HG02623 (cell line): ENCODE results near the gene MAVS.
A peak's percentile ranks its signal among the peaks of the same experiment; 100 is the strongest.
"Not testable (repeated sequence)": the region's sequence is repeated elsewhere in the genome, so short reads cannot be mapped to it uniquely, and the experiment has no call there.

ENCODE experiments used
- ATAC-seq: cut with Tn5 transposase; IDR thresholded peaks from one replicate; pipeline ENCODE4 v1.9.1; 2021; ENCODE audit warnings: moderate library complexity; ENCODE audit not compliant: unreplicated experiment

Gene MAVS

GRCh38 chr20:3885715-3886114, 39.1 kb downstream of the MAVS start:
- no peak for ATAC-seq

GRCh38 chr20:3887876-3888620, 41.4 kb downstream of the MAVS start:
- ATAC-seq, result no peak

DNA sequence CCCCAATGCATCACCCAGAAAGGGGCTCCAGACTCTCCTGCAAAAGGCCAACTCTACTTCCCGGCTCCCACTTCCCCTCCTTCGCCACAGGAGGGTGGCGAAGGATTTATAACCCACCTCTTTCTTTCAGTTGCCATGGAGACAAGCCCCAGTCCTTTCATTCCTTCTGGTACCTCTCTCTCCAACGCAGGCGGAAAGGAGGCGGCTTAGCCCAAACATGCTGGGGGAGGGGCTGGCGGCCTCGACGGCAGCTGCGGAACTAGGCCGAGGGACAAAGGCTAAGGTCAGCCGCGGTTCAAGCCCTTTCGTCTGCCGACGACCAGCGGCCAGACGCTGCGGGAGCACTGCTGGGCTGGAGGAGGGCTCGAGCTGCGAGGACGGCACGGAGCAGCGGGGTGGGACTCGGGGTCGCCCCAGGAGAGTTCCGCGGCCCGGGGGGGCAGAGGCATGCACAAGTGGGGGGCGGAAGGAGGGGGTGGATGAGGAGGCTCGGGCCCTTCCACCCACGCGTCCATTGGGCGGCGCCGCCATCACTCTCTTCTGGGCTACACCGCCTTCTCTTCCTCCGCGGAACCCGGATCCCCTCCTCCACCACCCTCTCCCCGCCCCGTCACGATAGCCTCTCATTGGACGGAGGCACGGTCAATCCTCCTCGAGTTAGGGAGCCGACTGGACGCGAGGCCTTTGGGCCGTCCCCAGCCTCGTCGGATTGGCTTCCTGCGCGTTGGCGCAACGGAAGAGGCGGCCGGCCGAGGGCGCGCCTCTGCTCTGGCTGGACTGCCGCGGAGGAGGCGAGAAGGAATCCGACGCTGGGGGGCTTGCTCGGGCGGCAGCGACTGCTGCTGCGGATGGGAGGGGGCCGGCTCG, 42.2 kb downstream of the MAVS start, which contains the start of gene PANK2:
Gene PANK2 (plus strand): TSS at position 766 of the 867 bp plus-strand sequence.
- peak; percentile 93 for ATAC-seq

GRCh38 chr20:3889489-3890397, 43.1 kb downstream of the MAVS start:
- no peak for ATAC-seq

GRCh38 chr20:3890398-3890751, 43.7 kb downstream of the MAVS start:
- no peak for ATAC-seq

DNA sequence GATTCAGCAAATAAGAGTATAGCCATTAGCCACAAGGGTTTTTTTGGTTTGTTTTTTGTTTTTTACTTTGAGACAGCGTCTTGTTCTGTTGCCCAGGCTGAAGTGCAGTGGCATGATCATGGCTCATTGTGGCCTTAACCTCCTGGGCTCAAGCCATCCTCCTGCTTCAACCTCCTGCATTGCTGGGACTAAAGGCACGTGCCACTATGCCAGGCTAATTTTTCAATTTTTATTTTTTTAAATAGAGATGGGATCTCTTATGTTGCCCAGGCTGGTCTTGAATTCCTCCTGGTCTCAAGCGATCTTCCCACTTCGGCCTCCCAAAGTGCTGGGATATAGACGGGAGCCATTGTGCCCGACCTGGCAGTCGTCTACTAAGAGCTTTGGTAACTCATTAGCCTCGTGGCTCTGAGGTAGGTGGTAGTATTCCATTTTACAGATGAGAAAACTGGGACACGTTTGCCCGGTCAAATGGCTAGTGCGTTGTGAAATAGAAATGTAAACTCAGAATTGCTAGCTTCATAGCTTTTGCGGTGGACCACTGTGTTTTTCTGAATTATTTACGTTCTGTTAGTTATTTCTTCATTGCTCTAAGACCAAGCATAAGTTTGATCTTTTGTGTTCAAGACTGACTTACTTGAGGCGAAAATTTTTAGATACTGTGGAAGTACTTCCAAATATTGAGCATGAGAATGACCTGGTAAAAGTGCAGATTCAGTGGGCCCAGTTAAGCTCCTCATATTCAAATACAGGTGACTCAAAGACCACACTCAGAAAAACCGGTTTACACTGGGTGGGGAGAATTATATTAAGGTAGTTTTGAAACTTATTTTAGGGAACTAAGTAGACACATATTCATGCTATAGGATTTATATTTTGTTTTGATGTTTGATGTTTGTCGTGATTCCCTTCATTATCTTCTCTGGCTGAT, 44.6 kb downstream of the MAVS start:
- ATAC-seq, result no peak

- no peak for ATAC-seq
These were observed 48.2 kb downstream of the MAVS start for GRCh38 chr20:3894796-3895195.

DNA sequence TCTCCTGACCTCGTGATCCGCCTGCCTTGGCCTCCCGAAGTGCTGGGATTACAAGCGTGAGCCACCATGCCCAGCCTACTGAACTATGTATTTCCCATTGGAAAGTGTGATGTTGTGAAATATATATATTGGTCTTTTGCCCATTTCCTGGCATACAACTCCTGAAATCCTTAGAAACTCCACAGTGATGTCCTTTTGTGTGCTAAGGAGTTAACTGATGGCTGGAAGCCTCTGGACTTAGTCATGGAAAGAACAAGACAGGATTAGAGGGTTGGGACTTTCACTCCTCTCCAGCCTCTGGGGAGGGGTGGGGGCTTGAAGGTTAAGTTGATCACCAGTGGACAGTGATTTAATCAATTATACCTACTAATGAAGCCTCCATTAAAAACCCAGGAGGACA, 49.7 kb downstream of the MAVS start:
- ATAC-seq, result no peak

DNA sequence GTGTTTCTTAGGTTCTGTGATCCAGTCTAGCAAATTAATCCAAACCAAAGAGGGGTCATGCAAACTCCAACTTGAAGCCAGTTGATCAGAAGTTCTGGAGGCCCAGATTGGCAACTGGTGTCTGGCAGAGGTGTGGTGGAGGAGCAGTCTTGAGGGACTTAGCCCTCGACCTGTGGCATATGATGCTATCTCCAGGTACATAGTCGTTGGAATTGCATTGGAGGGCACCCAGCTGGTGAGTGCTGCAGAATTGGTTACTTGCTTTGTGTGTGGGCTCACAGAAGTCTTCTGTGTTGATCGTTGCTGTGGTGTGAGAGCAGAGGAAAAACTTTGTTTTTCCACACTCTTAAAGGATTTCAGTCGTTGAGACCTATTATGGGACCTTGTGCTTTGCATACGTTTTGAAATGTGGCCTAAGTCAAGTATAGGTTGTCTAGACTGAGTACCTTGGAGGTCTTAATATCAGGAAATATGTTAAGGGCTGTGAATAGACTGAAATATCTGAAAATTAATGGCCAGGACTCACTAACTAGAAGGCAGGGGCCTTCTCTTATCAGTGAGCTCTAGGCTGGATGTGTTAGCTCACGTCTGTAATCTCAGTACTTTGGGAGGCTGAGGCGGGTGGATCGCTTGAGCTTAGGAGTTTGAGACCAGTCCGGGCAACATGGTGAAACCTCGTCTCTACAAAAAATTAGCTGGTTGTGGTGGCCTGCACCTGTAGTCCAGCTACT, 50.4 kb downstream of the MAVS start:
- ATAC-seq, result no peak

- not testable (repeated sequence) for ATAC-seq
These were observed 51.5 kb downstream of the MAVS start for GRCh38 chr20:3898181-3898580.

GRCh38 chr20:3898639-3899038, 52.0 kb downstream of the MAVS start:
- no peak for ATAC-seq

DNA sequence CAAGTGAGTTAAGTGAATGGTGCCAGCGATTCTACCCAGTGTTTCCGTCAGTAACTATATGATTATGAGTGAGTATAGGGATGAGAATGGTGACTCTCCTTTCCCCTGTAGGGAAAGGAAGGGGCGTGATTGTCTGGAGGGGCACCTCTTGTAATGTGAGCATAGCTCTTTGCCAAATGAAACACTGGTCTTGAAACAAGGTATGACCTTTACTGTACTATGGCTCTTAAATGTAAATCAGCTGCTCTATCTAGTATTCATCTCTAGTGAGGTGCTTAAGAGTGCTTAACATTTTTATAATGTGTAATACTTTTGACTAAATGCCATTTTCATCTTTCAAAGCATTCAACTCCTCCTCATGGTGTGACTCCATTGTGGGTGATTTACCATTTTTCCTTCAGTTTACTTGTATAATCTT, 53.6 kb downstream of the MAVS start:
- ATAC-seq, result no peak

DNA sequence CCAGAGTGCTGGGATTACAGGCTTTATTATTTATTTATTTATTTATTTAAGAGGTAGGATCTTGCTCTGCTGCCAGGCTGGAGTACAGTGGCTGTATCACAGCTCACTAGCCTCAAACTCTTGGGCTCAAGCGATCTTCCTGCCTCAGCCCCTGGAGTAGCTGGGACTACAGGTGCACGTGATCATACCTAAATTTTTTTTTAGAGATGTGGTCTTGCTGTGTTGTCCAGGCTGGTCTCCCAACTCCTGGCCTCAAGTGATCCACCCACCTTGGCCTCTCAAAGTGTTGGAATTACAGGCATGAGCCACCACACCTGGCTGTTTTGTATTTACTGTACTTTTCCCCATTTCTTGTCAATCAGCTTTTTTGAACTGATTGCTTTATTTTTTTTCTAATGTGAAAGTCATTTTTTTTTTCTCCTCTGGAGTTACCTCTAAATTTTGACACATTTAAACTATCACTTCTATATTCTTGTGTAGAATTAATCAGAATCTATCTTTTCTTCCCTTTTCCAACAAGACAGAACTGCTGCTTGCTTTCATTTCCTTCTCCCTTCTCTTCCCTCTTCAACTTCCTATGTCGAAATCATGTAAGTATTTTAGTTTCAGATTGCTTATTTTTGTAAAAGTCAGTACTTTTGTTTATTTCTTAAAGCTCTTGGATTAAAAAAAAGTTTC, 54.5 kb downstream of the MAVS start:
- ATAC-seq, result no peak

- no peak for ATAC-seq
These were observed 55.2 kb downstream of the MAVS start for GRCh38 chr20:3901706-3902440.

DNA sequence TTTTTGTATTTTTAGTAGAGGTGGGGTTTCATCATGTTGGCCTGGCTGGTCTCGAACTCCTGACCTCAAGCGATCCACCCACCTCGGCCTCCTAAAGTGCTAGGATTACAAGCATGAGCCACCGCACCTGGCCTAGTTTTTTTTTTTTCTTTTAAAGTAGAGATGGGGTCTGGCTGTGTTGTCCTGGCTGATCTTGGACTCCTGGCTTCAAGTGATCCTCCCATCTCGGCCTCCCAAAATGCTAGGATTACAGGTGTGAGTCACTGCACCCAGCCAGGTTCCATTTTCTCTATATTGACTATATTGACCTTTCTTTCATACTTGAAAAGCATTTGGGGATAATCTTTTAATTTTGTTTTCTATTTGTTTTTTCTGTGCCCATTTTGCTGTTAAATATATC, 55.8 kb downstream of the MAVS start:
- no peak for ATAC-seq

- no peak for ATAC-seq
These were observed 57.6 kb downstream of the MAVS start for GRCh38 chr20:3904224-3904623.

DNA sequence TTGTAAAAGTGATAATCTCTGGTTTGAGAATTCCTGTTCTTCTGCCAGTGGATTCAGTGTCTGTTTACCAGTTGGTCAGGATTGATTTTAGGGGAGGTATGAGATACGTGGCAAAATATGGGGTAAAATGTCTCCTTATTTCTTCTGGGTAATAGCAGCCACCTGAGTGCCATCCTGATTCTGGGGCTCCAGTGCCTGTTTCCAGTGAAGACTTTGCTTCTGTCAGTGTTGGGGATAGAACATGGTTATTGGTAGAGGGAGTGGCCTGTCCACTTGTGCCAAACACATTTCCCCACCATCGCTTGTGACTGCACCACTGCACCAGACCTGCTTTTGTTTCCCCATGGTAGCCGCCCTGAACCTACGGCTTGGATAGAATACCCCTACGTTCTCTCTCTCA, 58.2 kb downstream of the MAVS start:
- no peak for ATAC-seq
